GM21576 (cell line): Measurements from ENCODE around the gene CABP4.
"Not testable (repeated sequence)": the region's sequence is repeated elsewhere in the genome, so short reads cannot be mapped to it uniquely, and the experiment has no call there.

Source experiments
- ATAC-seq: cut with Tn5 transposase; IDR thresholded peaks from one replicate; pipeline ENCODE4 v1.9.1; 2021; ENCODE audit warnings: mild to moderate bottlenecking, moderate library complexity; ENCODE audit not compliant: unreplicated experiment

CABP4 gene

GRCh38 chr11:67418476-67419281 is 36.5 kb upstream of the CABP4 start:
- ATAC-seq = no peak

- no peak for ATAC-seq
Measured at GRCh38 chr11:67419325-67420049, 35.7 kb upstream of the CABP4 start.

- ATAC-seq = no peak
Measured at GRCh38 chr11:67420147-67420645, 35.0 kb upstream of the CABP4 start.

- ATAC-seq = peak; percentile 73
Measured at GRCh38 chr11:67420646-67421429, 34.3 kb upstream of the CABP4 start.

GRCh38 chr11:67421430-67422031 is 33.6 kb upstream of the CABP4 start:
- ATAC-seq = no peak

GRCh38 chr11:67422891-67423290 is 32.3 kb upstream of the CABP4 start:
- no peak for ATAC-seq

- no peak for ATAC-seq
Measured at GRCh38 chr11:67423466-67423865, 31.7 kb upstream of the CABP4 start.

GRCh38 chr11:67423891-67424613 is 31.1 kb upstream of the CABP4 start:
- ATAC-seq = no peak

GRCh38 chr11:67427364-67427859 is 27.7 kb upstream of the CABP4 start:
- ATAC-seq = not testable (repeated sequence)

GRCh38 chr11:67428052-67429001 is 26.8 kb upstream of the CABP4 start, which contains the start of gene RPS6KB2:
Gene RPS6KB2 (plus strand): TSS chr11:67428494. CDS start chr11:67428546, 52 bp downstream.
- ATAC-seq = peak; percentile 74

- ATAC-seq = no peak
Measured at GRCh38 chr11:67429038-67429668, 26.0 kb upstream of the CABP4 start.

GRCh38 chr11:67429722-67430121 is 25.4 kb upstream of the CABP4 start:
- no peak for ATAC-seq

- ATAC-seq = no peak
Measured at GRCh38 chr11:67431346-67432249, 23.6 kb upstream of the CABP4 start.

- no peak for ATAC-seq
Measured at GRCh38 chr11:67432655-67433349, 22.4 kb upstream of the CABP4 start.

GRCh38 chr11:67433536-67434394 is 21.4 kb upstream of the CABP4 start:
- no peak for ATAC-seq

GRCh38 chr11:67434395-67434881 is 20.7 kb upstream of the CABP4 start:
- ATAC-seq = no peak
